ENCODE data around the gene CASKIN1.
"Not testable (repeated sequence)": the region's sequence is repeated elsewhere in the genome, so short reads cannot be mapped to it uniquely, and the experiment has no call there.

DNA sequence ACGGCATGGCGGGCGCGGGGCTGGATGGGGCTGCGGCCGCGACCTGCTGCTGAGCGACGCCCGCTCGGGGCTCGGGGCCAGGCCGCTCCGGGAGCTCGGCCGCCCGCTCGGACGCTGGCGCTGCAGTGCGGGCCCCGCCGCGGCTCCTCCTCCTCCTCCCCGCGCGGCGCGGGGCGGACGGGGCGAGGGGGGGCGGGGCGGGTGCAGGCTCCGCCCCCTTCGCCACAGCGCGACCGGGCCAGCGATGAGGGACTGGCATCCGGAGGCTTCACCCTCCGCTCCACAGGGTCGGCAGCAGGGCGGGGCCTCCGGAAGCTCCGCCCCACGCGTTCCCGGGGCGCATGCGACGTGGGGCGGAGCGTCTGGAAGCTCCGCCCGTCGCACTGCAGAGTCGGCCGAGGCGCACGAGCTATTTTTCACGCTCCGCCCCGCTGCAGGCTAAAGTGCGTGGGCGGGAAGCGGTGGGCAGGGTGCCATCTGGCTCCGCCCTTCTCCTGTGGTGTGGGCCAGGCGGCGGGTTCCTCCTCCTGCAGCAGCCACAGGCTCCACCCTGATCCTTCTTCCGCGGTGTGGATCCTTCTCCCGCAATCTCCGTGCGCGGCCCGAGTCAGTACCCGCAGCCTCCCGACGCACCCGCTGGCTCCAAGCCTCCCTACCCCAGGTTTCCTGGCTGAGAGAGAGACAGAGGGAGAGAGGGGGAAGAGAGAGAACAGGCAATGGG is 60.5 kb downstream of the CASKIN1 start, which contains the start of gene PKD1:
- TF ChIP-seq, protein P1, sequence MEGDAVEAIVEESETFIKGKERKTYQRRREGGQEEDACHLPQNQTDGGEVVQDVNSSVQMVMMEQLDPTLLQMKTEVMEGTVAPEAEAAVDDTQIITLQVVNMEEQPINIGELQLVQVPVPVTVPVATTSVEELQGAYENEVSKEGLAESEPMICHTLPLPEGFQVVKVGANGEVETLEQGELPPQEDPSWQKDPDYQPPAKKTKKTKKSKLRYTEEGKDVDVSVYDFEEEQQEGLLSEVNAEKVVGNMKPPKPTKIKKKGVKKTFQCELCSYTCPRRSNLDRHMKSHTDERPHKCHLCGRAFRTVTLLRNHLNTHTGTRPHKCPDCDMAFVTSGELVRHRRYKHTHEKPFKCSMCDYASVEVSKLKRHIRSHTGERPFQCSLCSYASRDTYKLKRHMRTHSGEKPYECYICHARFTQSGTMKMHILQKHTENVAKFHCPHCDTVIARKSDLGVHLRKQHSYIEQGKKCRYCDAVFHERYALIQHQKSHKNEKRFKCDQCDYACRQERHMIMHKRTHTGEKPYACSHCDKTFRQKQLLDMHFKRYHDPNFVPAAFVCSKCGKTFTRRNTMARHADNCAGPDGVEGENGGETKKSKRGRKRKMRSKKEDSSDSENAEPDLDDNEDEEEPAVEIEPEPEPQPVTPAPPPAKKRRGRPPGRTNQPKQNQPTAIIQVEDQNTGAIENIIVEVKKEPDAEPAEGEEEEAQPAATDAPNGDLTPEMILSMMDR (conservative IDR thresholded peaks at IDR 0.05; ENCODE audit: low read length), result not testable (repeated sequence)
- TF ChIP-seq EZH2phosphoT487 (IDR thresholded peaks at IDR 0.05; ENCODE audit: borderline replicate concordance), result not testable (repeated sequence)
